GM21786 (cell line): ENCODE results near the gene DALRD3.

Experiments used
- ATAC-seq: cut with Tn5 transposase; IDR thresholded peaks from one replicate; pipeline ENCODE4 v1.9.1; 2021; ENCODE audit not compliant: unreplicated experiment

DALRD3 gene

GRCh38 chr3:48982686-48983085 lies 35.7 kb downstream of the DALRD3 start:
- ATAC-seq = no peak

GRCh38 chr3:48982016-48982415 lies 36.4 kb downstream of the DALRD3 start:
- ATAC-seq = no peak

- ATAC-seq = no peak
Observed at GRCh38 chr3:48980295-48980694, 38.1 kb downstream of the DALRD3 start.

- ATAC-seq = no peak
Observed at GRCh38 chr3:48979451-48979850, 38.9 kb downstream of the DALRD3 start.

- no peak for ATAC-seq
Observed at GRCh38 chr3:48974076-48974864, 44.1 kb downstream of the DALRD3 start.

- no peak for ATAC-seq
Observed at GRCh38 chr3:48970586-48970985, 47.8 kb downstream of the DALRD3 start.

- ATAC-seq = no peak
Observed at GRCh38 chr3:48966876-48967361, 51.5 kb downstream of the DALRD3 start.

- no peak for ATAC-seq
Observed at GRCh38 chr3:48966367-48966766, 52.0 kb downstream of the DALRD3 start.
